GM19438 (cell line): ENCODE data around the gene AVP.
"Not testable (repeated sequence)": the region's sequence is repeated elsewhere in the genome, so short reads cannot be mapped to it uniquely, and the experiment has no call there.

Experiments used
- ATAC-seq: cut with Tn5 transposase; IDR thresholded peaks from one replicate; pipeline ENCODE4 v1.9.1; 2021; ENCODE audit warnings: low read depth; ENCODE audit not compliant: unreplicated experiment

AVP gene

GRCh38 chr20:3085571-3086072 lies 1.1 kb upstream of the AVP start:
- no peak for ATAC-seq

GRCh38 chr20:3084986-3085360 lies 449 bp upstream of the AVP start:
- no peak for ATAC-seq

GRCh38 chr20:3082955-3083952 lies 1.3 kb downstream of the AVP start:
- no peak for ATAC-seq

- no peak for ATAC-seq
Observed at GRCh38 chr20:3082306-3082951, 2.1 kb downstream of the AVP start.

- no peak for ATAC-seq
Observed at GRCh38 chr20:3081641-3082040, 2.9 kb downstream of the AVP start.

GRCh38 chr20:3080939-3081388 lies 3.6 kb downstream of the AVP start:
- no peak for ATAC-seq

GRCh38 chr20:3077618-3078134 lies 6.8 kb downstream of the AVP start:
- no peak for ATAC-seq

- not testable (repeated sequence) for ATAC-seq
Observed at GRCh38 chr20:3075315-3075714, 9.2 kb downstream of the AVP start.

GRCh38 chr20:3074812-3075211 lies 9.7 kb downstream of the AVP start:
- ATAC-seq = no peak

- ATAC-seq = not testable (repeated sequence)
Observed at GRCh38 chr20:3073251-3073643, 11.3 kb downstream of the AVP start.

- ATAC-seq = no peak
Observed at GRCh38 chr20:3072530-3073250, 11.8 kb downstream of the AVP start.

- ATAC-seq = no peak
Observed at GRCh38 chr20:3071610-3072529, 12.7 kb downstream of the AVP start, which contains the start of gene OXT. TSS of gene OXT (plus strand) at chr20:3071620. CDS start at chr20:3071656, 36 bp downstream.

- ATAC-seq = no peak
Observed at GRCh38 chr20:3071266-3071609, 13.3 kb downstream of the AVP start.

- ATAC-seq = no peak
Observed at GRCh38 chr20:3070725-3071124, 13.8 kb downstream of the AVP start.

GRCh38 chr20:3068986-3069900 lies 15.3 kb downstream of the AVP start:
- ATAC-seq = no peak

- ATAC-seq = peak; percentile 58
Observed at GRCh38 chr20:3068075-3068474, 16.4 kb downstream of the AVP start.

GRCh38 chr20:3067139-3068014 lies 17.1 kb downstream of the AVP start:
- ATAC-seq = peak; percentile 27

GRCh38 chr20:3064119-3064518 lies 20.4 kb downstream of the AVP start:
- not testable (repeated sequence) for ATAC-seq
